Liver (tissue), 3 donors: ENCODE data around the gene PDPN.

ENCODE experiments used
- EGR1 ChIP-seq, 2 donors: IDR thresholded peaks; 2 replicates each; pipeline ENCODE4 v1.6.1; 2016 to 2018; ENCODE audit warnings: antibody characterized with exemption in 2 of 2, low read depth in 2 of 2
- GABPA ChIP-seq, 2 donors: IDR thresholded peaks in 1 of 2; conservative IDR thresholded peaks in 1 of 2; 2 replicates each; pipeline ENCODE4 v1.6.1; 2016; ENCODE audit warnings: antibody characterized with exemption in 2 of 2, mild to moderate bottlenecking in 1 of 2, moderate library complexity in 1 of 2
- HNF4G ChIP-seq: IDR thresholded peaks from 2 replicates; pipeline ENCODE4 v1.6.1; 2016; ENCODE audit warnings: antibody characterized with exemption
- JUND ChIP-seq, 2 donors: IDR thresholded peaks; 2 replicates each; pipeline ENCODE4 v1.6.1; 2016; ENCODE audit warnings: antibody characterized with exemption in 2 of 2
- SP1 ChIP-seq: IDR thresholded peaks from 2 replicates; pipeline ENCODE4 v1.6.1; 2018; ENCODE audit warnings: antibody characterized with exemption, mild to moderate bottlenecking
- TAF1 ChIP-seq: conservative IDR thresholded peaks from 2 replicates; pipeline ENCODE4 v1.6.1; 2016; ENCODE audit warnings: antibody characterized with exemption, mild to moderate bottlenecking
- YY1 ChIP-seq: IDR thresholded peaks from 2 replicates; pipeline ENCODE4 v1.6.1; 2016; ENCODE audit warnings: antibody characterized with exemption, mild to moderate bottlenecking
- TF ChIP-seq, protein P1 (sequence below): fragments of 150-350 bp; IDR thresholded peaks from 2 replicates; pipeline ENCODE4 v1.5.1; 2017; ENCODE audit warnings: improper control_type of control experiment, low read depth, low read length; ENCODE audit not compliant: missing input control
- TF ChIP-seq, protein P2 (sequence below): IDR thresholded peaks from 2 replicates; pipeline ENCODE4 v1.6.1; 2016; ENCODE audit warnings: antibody characterized with exemption
- TF ChIP-seq, protein P3 (sequence below): IDR thresholded peaks from 2 replicates; pipeline ENCODE4 v1.6.1; 2016; ENCODE audit warnings: antibody characterized with exemption, mild to moderate bottlenecking
- TF ChIP-seq, protein P4 (sequence below): IDR thresholded peaks from 2 replicates; pipeline ENCODE4 v1.6.1; 2016; ENCODE audit warnings: antibody characterized with exemption
- donor health status: healthy.
- donor health status: healthy.

DNA sequence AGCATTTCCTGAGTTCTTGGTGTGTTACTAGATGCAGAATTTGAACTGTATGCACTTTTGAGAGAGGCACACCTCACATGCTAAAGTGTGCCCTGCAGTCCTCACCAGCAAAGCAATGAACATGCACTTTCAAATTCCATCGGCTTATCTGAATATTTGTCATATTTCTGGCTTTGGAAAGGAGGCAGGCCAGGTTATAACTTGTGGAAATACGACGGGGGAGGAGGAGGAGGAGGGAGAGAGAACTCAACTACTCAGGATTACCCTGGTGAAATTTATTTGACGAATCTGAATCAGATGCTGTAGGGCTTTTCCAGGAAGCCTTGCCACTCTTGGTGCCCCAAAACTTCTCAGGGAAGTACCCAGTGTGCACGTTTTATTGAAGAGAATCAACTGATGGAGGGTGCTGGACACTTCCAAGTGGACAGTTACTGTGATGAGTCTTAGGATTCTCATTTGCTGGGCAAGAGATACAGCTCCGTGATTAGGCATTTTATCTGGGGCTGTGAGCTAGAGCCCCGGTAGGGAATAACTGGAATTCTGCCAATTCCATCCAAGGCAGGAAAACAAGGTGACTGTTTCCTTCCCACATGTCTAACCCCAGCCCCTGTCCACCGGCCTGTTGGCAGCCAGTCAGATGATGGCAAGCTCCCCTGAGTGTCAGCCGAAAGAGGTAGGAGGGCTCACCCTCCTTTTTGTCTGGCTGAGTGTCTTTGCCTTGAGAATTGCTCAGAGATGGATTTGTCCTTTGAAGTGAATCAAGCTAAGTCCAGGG is 3.8 kb downstream of the PDPN start:
- TF ChIP-seq, protein P1, sequence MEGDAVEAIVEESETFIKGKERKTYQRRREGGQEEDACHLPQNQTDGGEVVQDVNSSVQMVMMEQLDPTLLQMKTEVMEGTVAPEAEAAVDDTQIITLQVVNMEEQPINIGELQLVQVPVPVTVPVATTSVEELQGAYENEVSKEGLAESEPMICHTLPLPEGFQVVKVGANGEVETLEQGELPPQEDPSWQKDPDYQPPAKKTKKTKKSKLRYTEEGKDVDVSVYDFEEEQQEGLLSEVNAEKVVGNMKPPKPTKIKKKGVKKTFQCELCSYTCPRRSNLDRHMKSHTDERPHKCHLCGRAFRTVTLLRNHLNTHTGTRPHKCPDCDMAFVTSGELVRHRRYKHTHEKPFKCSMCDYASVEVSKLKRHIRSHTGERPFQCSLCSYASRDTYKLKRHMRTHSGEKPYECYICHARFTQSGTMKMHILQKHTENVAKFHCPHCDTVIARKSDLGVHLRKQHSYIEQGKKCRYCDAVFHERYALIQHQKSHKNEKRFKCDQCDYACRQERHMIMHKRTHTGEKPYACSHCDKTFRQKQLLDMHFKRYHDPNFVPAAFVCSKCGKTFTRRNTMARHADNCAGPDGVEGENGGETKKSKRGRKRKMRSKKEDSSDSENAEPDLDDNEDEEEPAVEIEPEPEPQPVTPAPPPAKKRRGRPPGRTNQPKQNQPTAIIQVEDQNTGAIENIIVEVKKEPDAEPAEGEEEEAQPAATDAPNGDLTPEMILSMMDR: no peak
- TF ChIP-seq YY1: no peak
- TF ChIP-seq HNF4G: no peak
- TF ChIP-seq TAF1: no peak
- TF ChIP-seq, protein P2, sequence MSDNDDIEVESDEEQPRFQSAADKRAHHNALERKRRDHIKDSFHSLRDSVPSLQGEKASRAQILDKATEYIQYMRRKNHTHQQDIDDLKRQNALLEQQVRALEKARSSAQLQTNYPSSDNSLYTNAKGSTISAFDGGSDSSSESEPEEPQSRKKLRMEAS: no peak
- TF ChIP-seq JUND (IDR thresholded peaks at IDR 0.05): no peak
- no peak for TF ChIP-seq GABPA (IDR thresholded peaks at IDR 0.05 in 1 of 2, conservative IDR thresholded peaks at IDR 0.05 in 1 of 2)
- TF ChIP-seq EGR1 (IDR thresholded peaks at IDR 0.05; ENCODE audit: low read depth in 2 of 2): no peak
- TF ChIP-seq, protein P3, sequence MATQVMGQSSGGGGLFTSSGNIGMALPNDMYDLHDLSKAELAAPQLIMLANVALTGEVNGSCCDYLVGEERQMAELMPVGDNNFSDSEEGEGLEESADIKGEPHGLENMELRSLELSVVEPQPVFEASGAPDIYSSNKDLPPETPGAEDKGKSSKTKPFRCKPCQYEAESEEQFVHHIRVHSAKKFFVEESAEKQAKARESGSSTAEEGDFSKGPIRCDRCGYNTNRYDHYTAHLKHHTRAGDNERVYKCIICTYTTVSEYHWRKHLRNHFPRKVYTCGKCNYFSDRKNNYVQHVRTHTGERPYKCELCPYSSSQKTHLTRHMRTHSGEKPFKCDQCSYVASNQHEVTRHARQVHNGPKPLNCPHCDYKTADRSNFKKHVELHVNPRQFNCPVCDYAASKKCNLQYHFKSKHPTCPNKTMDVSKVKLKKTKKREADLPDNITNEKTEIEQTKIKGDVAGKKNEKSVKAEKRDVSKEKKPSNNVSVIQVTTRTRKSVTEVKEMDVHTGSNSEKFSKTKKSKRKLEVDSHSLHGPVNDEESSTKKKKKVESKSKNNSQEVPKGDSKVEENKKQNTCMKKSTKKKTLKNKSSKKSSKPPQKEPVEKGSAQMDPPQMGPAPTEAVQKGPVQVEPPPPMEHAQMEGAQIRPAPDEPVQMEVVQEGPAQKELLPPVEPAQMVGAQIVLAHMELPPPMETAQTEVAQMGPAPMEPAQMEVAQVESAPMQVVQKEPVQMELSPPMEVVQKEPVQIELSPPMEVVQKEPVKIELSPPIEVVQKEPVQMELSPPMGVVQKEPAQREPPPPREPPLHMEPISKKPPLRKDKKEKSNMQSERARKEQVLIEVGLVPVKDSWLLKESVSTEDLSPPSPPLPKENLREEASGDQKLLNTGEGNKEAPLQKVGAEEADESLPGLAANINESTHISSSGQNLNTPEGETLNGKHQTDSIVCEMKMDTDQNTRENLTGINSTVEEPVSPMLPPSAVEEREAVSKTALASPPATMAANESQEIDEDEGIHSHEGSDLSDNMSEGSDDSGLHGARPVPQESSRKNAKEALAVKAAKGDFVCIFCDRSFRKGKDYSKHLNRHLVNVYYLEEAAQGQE: no peak
- no peak for TF ChIP-seq SP1
- TF ChIP-seq, protein P4, sequence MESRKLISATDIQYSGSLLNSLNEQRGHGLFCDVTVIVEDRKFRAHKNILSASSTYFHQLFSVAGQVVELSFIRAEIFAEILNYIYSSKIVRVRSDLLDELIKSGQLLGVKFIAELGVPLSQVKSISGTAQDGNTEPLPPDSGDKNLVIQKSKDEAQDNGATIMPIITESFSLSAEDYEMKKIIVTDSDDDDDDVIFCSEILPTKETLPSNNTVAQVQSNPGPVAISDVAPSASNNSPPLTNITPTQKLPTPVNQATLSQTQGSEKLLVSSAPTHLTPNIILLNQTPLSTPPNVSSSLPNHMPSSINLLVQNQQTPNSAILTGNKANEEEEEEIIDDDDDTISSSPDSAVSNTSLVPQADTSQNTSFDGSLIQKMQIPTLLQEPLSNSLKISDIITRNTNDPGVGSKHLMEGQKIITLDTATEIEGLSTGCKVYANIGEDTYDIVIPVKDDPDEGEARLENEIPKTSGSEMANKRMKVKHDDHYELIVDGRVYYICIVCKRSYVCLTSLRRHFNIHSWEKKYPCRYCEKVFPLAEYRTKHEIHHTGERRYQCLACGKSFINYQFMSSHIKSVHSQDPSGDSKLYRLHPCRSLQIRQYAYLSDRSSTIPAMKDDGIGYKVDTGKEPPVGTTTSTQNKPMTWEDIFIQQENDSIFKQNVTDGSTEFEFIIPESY: no peak
